Activated naive CD8-positive, alpha-beta T cell treated with anti-CD3 and anti-CD28 coated beads, Interleukin-2, amount 50 U/mL, for 16 hours (primary cell): Measurements from ENCODE around the gene FGF7.
"Not testable (repeated sequence)": the region's sequence is repeated elsewhere in the genome, so short reads cannot be mapped to it uniquely, and the experiment has no call there.

Source experiments
- DNase-seq: peaks from one replicate; pipeline ENCODE4 v3.0.0-alpha.2; 2020; ENCODE audit warnings: low read depth, low spot score

FGF7 gene

DNA sequence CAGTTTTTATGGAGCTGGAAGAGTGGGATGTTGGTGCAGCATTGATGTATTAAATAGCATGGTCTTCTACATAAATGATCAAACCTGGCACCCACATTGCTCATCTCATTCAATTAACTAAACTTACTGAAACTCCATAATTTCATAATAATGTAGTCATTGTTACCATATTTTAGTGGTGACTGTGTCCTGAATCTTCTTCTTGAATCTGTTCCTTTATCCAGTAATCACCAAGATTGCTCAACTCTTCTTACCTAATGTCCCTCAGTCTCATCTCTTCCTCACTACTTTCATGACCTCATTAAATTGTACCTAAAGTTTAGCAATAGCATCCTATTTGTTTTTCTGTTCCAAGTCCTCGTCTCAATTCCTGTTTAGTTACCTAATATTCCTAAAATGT lies 69.8 kb downstream of the FGF7 start:
- DNase-seq: no peak

DNA sequence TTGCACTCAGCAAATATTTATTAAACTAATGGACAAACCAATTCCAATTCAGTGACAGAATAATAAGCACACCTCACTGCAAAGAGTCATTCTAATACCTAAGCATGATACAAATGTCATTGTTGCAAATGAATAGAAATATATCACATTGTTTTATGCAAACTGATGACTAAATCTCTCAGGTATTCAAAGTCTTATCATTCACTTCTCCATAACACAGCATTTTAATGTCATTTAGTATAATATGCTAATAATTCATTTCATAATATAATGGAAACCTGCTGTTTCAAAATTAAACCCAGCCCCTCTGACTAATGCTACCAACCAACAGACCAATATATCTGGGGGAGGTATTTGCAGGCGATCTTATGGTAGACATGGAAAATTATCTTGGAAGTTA lies 71.8 kb downstream of the FGF7 start:
- no peak for DNase-seq

DNA sequence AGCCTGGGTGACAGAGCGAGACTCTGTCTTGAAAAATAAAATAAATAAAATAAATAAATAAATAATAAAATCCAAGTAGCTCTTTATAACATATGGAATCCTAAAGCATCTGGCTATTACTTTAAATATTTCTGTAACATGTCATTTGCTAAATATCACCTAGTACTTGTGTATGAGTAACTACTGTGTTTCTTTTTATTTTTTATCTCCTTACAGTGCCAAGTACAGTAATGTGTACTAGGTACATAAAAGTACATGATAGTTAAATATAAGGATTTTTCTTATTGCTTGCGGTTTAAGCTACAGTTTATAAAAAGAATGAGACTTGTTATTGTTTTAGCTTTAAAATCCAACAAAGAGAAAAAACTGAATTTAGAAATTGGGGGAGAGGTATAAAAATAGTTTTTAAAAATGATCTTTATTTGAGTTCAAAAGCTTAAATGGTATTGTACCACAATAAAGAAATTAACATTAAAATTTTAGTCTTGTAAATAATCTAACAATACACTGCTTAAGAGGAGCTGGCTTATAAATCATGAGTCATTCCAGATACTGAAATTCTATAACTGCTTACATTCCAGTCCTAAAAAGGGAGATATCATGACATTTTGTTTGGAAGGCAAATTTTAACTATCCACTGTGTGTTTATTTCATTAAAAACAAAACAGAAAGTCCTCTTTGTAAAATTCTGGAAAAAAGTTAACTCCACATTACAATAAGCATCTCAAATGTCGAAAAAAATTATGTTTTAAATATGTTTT lies 73.1 kb downstream of the FGF7 start:
- DNase-seq: no peak

DNA sequence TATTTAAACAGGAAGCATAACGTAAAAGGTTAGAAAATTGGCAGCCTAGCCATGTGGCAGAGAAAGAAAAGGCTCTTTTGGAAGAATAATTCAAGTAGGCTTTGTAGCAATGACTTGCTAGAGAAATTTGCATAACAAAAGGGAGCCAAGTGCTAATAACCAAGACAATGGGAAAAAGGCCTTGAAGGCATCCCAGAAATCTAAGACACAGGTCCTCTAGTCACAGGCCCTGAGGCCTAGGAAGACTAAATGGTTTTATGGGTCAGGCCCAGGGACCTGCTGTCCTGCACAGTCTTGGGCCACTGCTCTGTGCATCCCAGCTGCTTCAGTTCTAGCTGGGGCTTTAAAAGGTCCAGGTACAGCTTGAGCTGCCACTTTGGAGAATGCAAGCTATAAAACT lies 78.5 kb downstream of the FGF7 start:
- DNase-seq: no peak

DNA sequence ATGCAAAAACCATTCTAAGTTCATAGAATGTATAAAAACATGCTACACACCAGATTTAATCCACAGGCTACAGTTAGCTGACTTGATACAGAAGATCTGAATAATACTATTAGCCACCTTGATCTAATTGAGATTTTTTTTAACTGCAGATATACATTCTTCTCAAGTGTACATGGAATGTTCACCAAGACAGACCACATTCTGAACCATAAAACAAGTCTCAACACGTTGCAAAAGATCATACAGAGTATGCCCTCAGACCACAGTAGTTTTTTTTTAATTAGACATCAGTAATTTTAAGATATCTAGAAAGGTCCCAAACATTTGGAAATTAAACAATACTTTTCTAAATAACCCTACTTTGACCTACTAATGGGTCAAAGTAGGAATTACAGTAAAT lies 83.3 kb downstream of the FGF7 start:
- DNase-seq: no peak

DNA sequence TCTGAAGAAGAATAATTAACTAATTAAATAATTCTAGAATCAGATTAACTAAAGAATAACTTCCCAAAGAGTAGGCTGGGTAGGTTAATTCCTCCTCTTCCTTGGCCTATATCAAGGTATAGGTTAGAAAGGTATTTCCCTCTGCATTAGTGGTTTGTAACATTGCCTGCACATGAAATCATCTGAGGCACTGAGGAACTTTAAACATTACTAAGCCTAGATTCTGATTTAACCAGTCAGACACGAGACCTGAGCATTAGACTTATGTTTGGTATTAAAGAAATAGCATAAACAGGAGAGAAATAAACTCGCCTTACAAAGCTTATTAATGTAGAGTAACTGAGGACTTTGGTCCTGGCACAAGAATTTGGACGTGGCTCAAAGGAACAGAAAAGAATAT lies 84.2 kb downstream of the FGF7 start:
- DNase-seq: no peak

DNA sequence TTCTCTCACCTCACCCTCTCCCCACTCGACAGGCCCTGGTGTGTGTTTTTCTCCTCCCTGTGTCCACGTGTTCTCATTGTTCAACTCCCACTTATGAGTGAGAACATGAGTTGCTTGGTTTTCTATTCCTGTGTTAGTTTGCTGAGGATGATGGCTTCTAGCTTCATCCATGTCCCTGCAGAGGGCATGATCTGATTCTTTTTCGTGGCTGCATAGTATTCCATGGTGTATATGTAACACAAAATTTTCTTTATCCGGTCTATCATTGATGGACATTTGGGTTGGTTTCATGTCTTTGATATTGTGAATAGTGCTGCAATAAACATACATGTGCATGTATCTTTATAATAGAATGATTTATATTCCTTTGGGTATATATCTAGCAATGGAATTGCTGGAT lies 89.7 kb downstream of the FGF7 start:
- not testable (repeated sequence) for DNase-seq

DNA sequence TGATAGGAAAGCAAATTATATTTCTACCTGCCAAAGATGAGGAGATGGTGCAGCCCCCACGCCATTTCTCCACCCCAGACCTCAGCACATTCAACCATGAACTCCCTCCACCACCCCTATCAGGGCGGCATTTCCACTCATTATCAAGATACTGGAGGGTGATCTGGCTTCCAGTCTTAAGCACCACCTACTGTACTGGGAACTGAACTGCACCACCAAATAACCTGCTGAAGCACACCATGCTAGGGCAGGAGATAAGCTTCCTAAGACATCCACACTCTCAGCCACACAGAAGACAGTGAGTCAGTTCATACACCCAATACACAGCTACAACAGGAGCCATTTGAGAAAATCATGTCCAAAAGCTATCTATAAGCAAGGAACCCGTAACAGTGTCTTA lies 98.8 kb downstream of the FGF7 start:
- no peak for DNase-seq

DNA sequence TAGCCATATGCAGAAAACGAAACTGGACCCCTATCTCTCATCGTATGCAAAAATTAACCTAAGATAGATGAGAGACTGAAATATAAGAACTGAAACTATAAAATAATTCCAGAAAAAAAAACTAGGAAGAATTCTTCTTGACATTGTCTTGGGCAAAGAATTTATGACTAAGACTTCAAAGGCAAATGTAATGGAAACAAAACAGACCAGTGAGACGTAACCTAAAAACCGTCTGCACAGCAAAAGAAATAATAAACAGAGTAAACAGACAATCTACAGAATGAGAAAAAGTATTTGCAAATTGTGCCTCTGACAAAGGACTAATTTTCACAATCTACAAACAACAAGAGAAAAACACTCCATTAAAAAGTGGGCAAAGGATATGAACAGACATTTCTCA lies 105.2 kb downstream of the FGF7 start:
- no peak for DNase-seq

DNA sequence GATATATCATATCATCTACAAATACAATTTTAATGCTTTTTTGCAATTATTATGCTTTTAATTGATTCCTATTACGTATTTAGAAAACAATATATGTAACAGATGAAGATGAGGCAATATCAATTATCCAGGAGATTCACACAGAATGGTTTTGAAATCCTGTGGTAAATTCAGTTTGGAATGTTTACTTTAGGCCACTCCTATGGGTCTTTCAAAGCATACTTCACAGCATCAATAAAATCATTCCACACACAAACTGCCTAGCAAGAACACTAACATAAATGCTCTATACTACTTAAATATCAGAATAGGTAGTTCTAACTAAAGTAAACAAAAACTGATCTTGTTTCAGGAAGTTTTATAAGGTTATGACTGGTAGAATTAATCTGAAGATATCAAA lies 107.0 kb downstream of the FGF7 start:
- DNase-seq: no peak
